GM21526 (cell line): Measurements from ENCODE around the gene PRDX5.
"Not testable (repeated sequence)": the region's sequence is repeated elsewhere in the genome, so short reads cannot be mapped to it uniquely, and the experiment has no call there.

Source experiments
- ATAC-seq: cut with Tn5 transposase; IDR thresholded peaks from one replicate; pipeline ENCODE4 v1.9.1; 2021; ENCODE audit warnings: moderate library complexity; ENCODE audit not compliant: unreplicated experiment, low FRiP score

The PRDX5 gene

DNA sequence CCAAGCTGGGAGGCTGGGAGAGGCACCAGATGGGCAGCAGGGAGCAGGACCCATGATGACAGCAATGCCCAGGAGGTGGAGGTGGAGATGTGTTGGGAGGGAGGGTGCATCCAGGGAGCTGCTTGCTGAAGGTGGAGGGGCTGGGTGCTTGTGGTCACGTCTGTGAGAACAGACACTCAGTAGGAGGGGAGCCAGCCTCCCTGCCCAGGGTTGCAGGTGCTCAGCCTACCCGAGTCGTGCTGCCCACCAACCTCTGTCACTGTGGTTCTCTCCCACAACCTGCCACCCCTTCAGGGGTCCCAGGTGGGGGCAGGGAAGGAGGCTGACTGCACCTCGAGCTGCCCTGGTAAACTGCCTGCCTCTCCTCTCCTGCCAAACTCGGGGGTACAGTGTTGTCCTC lies 5.5 kb downstream of the PRDX5 start:
- no peak for ATAC-seq

DNA sequence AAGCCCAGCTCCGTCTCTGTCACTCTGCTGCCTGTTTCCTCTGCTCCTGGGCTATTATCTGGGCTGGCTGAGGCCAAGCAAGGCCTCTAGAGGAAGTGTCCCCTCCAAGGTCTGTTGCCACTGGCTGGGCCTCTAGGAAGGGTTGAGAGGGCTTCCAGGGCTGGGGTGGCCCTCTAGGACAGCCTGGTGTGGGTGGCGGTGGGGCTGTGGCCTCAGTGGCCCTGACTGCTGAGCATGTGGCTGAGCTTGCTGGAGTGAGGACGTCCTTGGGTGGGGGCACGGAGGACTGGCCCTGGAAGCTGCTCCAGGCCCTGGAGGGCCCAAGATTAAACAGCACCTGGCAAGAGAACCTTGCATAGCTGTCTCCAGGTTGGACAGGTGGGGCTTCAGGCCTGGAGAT lies 6.1 kb downstream of the PRDX5 start:
- ATAC-seq, result not testable (repeated sequence)

DNA sequence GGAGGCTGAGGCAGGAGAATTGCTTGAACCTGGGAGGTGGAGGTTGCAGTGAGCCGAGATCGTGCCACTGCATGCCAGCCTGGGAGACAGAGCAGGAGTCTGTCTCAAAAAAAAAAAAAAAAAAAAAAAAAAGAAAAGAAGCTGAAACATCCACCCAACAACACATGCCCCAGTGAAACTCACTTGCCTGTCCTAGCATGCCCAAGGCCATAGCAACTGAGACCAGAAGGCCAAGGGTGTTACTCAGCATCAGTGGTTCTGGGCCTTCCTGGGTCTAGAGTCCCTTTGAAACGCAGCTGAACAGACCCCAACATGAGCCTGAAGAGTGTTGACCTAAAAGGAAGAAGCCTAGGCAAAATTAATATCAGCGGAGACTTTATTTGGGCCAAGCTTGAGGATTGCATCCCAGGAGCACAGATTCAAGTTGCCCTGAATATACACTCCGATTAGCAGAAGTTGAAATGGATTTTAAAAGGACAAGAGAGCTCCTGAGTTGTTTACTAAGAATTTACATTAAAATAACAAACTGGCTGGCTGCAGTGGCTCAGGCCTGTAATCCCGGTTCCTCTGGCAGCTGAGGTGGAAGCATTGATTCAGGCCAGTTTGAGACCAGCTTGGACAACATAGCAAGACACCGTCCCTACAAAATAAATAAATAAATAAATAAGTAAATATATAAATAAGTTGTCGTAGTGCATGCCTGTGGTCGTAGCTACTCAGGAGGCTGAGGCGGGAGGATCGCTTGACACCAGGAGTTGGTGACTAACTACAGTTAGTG lies 7.0 kb downstream of the PRDX5 start:
- no peak for ATAC-seq

DNA sequence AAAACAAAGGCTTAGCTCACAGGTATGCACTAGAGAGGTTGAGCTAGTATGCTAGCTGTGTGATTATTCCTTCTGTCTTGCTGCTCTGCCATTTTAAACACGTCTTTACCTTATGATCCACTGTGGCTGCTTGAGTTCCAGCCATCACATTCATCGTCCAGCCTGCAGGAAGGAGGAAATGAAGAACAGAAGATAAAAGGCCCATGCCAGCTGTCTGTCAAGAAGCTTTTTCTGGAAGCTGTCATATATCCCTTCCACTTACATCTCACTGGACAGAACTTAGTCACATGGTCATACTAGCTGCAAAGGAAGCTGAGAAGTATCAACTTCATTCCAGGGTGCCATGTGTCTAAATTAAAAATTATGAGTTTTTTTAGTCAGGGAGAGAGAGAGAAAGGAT lies 9.5 kb downstream of the PRDX5 start:
- no peak for ATAC-seq

DNA sequence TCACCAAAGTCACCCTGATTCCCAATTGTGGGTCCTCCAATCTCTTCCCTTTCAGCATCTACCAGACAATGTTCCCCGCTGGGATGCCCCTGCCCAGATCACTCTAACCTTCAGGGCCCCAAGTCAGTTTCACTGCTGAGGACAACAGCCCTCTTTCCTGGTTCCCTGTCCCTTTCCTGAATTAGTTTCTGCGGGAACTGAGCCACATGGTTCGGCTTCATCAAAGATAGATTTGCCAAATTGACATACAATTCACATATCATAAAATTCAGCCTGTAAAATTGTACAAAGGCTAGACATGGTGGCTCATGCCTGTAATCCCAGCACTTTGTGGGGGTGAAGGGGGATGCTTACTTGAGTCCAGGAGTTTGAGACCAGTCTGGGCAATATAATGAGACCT lies 10.1 kb downstream of the PRDX5 start:
- no peak for ATAC-seq

DNA sequence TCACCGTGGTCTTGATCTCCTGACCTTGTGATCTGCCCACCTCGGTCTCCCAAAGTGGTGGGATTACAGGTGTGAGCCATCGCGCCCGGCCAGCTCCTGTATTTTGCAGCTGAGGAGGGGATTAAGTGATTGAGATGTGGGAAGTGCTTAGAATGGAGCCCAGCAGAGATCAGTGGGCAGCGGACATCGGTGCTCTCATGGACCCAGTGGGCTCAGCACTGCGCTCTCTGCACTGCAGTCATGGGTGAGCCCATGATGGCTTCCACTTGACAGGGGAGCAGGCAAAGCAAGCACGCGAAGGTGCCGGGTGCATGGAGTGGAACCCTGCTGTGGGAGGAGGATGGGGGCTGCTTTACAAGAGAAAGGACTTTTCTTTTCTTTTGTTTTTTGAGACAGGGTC lies 13.0 kb downstream of the PRDX5 start:
- ATAC-seq, result no peak

DNA sequence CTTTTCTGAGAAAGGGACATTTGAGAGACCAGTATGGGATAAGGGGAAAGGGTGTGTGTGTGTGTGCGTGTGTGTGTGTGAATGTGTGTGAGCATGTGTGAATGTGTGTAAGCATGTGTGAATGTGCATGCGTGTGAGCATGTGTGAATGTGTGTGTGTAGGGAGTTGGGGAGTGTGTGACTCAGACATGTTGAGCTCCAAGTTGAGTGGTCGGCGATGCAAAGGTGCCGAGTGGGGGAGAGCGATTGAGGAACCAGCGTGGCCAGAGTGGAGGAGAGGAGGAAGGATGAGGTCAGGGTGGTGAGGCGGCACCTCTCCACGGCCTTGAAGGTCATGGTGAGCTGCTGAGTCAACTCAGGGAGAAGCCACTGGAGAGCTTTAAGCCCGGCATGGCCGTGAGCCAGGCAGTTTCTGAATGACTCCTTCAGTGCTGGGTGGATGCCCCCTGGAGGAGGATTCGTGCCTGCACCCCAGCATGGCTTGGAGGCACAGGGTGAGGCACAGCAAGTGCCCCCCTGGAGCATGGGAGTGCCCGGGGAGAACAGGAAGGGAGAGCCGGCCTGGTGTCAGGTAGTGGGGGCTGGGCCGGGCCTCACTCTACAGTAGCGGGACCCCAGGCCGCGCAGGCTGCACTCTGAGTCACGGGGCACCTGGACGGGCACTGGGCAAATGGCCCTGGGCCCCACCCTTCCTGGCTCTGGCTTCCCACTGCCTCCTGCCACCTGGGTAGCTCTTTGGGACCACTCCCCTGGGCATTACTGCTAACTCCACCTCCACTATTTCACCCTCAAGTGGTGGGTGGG lies 13.8 kb downstream of the PRDX5 start:
- ATAC-seq, result no peak

DNA sequence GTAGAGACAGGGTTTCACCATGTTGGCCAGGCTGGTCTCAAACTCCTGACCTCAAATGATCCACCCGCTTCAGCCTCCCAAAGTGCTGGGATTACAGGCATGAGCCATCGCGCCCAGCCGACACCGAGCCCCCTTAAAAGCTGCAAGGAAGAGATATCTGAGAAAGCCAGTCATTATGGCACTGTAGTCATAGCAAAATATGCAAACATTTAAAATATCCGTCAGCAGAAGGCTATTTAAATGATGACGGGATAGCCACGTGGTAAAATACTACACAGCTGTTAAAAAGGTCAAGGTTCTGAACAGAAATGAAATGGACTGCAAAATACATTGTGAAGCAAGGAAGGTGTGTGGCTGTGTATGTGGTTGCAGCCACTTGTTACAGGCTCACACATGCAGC lies 15.6 kb downstream of the PRDX5 start:
- no peak for ATAC-seq

DNA sequence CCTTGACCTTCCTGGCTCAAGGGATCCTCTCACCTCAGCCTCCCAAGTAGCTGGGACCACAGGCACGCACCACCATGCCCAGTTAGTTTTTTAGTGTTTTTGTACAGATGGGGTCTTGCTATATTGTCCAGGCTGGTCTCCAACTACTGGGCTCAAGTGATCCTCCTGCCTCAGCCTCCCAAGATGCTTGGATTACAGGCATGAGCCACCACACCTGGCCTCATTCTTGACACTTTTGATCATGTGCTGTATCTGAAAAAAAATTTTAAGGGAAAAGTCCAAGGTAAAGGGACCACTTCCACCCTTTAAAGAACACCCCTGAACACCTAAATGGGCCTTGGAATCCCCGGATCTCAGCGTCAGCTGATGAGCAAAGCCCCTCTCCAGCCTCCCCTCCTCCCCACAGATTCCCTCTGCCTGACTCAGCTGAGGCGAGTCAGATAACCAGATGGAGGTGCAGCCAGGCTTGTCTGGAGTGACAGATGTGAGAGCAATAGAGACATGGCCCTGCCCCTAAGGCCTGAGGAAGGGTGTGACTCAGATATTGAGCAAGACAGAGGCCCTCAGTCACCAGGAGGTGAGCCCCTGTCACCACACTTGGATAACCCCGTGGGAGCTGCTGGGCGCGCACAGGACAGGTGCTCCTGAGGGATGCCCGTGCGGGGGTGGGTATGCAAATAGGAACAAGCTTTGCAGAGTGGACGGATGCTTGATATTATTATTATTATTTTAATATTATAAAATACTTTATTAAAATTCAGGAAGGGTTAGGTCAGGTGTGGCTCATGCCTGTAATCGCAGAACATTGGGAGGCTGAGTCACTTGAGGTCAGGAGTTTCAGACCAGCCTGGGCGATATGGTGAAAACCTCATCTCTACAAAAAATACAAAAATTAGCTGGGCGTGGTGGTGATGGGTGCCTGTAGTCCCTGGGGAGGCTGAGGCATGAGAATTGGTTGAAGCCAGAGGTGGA lies 17.1 kb downstream of the PRDX5 start:
- ATAC-seq, result no peak

DNA sequence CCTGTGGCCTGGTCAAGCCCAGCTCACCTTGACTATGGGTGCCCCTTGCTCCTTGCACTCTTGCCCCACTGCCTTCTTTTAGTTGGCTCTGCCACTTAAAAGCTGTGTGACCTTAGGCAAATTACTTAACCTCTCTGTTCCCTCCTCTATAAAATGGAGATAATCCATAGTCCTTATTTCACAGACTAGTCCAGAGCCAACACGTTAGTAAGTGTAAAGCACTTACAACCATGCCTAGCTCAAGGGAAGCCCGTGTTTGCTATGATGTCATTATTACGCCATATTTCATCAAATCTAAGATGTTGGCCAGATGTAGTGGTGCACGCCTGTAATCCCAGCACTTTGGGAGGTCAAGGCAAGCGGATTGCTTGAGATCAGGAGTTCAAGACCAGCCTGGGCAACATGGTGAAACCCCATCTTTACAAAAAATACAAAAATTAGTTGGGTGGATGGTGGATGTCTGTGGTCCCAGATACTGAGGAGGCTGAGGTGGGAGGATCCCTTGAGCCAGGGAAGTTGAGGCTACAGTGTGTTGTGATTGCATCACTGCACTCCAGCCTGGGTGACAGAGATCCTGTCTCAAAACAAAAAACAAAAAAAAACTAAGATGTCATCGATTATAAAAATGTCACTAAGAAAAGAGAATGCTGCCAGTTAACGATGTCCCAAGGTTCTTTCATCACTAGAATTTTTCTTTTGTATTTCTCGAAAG lies 19.8 kb downstream of the PRDX5 start:
- ATAC-seq, result no peak

DNA sequence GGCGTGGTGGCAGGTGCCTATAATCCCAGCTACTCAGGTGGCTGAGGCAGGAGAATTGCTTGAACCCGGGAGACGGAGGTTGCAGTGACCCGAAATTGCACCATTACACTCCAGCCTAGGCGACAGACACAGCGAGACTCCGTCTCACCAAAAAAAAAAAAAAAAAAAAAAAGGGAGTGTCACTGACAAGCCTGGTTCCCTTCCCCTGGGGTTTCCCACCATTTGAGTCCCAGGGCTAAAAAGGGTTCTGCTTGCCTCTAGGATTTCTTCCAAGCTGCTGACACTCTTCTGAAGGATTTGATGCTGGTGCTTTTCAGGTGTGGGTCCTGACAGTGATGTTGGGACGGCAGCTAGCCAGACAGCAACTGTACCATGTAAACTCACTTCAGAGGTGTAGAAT lies 20.8 kb downstream of the PRDX5 start:
- no peak for ATAC-seq

DNA sequence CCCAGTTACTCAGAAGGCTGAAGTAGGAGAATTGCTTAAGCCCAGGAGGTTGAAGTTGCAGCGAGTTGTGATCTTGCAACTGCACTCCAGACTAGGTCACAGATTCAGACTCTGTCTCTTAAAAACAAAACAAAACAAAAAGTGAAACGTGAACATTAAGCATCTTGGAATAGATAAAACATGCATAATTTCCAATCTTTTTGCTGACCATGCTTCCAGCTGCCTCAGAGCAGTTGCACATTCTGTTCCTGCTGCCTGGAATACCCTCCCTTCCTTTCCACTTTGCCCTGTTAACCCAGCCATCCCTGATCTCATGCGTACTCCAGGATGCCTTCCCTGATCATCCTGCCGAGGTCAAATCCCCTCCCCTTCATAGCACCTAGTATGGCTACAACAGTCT lies 21.4 kb downstream of the PRDX5 start:
- no peak for ATAC-seq

DNA sequence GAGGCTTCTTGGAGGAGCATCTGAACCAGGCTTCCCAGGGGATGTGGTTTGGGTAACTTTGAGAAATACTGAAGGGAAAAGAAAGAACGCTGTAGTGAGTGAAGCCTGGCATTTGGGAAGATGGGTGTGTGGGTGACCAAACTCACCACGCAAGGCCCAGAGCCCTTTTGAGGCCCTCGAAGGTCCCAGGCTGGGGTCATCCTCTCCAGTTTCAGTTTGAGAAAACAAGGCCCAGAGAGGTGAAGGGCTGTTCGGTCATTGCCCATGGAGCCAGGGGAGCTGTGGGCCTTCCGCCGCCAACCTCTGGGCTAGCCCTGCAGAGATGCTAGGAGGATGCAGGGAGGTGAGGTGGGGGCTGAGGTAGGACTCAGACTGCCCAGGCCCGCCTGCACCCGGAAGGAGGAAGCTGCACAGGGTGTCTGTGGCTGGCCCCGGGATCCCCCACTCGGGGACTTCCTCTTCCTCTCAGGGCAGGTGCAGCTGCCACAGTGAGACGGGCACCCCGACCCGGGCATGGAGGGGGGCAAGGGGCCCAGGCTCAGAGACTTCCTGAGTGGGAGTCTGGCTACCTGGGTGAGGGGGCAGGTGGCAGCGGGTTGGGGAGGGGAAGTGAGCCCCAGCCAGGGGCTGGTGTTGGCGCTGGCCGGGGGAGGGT lies 22.0 kb downstream of the PRDX5 start, which contains the start of gene CCDC88B:
Gene CCDC88B, plus strand, starts transcription at position 451 of the 655 bp plus-strand sequence. Its CDS starts 63 bp downstream, at position 514.
- peak; percentile 48 for ATAC-seq

DNA sequence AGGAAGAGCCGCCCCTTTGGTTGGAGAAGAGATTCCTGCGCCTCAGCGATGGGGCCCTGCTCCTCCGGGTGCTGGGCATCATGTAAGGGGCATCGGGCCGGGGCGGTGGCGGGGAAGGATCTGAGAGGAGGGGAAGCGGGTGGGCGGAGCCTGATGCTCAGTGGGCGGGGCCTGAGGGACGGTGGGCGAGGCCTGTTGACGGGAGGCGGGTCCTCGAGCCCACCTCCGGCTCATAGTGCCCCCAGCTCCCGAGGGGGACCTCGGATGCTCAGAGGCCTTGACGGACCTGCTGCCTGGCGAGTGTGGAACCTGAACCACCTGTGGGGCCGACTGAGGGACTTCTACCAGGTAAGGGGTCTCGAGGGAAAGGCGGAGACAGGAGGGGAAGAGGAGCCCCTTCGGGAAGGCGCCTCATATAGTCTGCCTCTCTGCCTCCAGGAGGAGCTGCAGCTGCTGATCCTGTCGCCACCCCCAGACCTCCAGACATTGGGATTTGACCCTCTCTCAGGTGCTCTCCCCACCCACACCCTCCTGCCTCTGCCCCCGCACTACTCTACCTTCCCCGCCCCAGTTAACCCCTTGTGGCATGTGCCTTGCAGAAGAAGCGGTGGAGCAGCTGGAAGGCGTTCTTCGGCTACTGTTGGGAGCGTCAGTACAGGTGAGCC lies 22.9 kb downstream of the PRDX5 start:
- peak; percentile 35 for ATAC-seq

DNA sequence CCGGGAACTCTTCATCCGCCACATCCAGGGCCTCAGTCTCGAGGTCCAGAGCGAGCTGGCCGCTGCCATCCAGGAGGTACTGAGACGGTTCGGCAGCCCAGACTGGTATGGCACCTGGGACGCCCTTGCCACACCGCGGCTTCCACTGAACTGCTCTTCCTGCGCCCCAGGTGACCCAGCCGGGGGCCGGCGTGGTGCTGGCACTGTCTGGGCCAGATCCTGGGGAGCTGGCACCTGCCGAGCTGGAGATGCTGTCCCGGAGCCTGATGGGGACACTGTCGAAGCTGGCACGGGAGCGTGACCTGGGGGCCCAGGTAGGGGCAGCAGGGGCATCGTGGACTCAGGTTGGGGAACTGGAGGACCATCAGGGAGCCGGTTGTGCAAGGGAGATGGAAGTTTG lies 23.5 kb downstream of the PRDX5 start:
- ATAC-seq, result no peak

DNA sequence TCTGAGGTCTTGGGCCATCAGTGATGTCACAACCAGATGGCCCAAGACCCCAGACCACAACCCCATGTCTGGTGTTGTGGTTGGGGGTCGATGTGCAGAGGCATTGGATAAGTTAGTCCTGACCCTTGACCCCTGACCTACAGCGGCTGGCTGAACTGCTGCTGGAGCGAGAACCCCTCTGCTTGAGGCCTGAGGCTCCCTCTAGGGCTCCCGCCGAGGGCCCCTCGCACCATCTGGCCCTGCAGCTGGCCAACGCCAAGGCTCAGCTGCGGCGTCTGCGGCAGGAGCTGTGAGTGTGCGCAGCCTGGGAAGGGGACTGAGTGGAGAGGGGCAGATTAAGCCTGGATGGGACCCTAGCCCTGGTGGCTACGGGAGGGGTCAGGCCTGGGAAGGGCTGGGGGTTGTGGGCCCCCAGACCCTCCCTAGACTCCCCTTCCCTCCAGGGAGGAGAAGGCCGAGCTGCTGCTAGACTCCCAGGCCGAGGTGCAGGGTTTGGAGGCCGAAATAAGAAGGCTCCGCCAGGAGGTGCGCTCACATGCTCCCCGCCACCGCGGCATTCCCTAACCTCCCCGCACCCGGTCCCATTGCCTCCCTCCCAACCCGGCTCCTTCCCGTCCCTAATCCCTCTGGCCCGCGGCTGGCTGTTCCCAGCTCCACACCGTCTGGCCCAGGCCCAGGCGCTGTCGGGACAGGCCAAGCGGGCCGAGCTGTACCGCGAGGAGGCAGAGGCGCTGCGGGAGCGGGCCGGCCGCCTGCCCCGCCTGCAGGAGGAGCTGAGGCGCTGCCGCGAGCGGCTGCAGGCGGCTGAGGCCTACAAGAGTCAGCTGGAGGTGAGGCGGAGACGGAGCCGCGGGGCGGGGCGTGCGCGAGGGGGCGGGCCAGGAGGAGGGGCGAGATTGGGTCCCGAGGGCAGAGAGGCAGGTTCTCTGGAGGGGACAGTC lies 24.2 kb downstream of the PRDX5 start:
- no peak for ATAC-seq

DNA sequence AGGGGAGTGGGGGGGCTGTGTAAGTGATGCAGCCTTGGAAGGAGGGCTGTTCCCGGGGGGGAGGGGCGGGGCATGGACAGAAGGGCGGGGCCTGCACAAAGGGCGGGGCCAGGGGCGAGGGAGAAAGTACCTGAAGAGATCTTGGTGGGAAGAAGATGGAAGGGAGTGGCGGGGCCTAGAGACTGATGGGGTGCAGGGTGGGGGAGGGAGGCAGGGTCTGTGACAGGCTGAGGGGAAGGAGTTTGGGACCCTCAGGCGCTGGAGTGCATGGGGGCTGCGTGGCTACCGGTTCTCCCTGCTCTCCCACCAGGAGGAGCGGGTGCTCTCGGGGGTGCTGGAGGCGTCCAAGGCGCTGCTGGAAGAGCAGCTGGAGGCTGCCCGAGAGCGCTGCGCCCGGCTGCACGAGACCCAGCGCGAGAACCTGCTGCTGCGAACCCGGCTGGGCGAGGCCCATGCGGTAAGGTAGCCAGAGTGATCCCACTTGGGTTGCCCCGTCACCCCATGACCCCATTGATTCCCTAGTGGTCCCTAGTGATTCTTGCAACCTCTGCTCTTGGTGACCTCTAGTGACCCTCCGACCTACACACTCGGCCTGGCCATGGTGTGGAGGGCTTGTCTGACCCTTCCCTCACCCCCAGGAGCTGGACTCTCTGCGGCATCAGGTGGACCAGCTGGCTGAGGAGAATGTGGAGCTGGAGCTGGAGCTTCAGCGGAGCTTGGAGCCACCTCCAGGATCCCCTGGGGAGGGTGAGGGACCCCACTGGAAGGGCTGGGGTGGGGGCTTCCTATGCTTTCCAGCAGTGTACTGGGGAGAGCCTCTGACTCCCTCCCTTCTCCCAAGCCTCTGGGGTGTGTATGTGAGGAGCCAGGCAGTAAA lies 25.2 kb downstream of the PRDX5 start:
- no peak for ATAC-seq
